Measurements from ENCODE around the gene GRIN2A. TPM values are rescaled to one million over a fixed set of nuclear protein-coding genes. Genes with fewer than 3 reads are reported as not detected.

Gene GRIN2A
- total and polyA plus RNA-seq, 2 of the 13 experiments (the other 11 are each of a cell fraction or from before 2014, with no cell fraction given), result not detected

- TF ChIP-seq ZNF460 (CRISPR knock-in tag; IDR thresholded peaks at IDR 0.05; ENCODE audit: borderline replicate concordance) (no peak), ZNF883 (CRISPR knock-in tag; IDR thresholded peaks at IDR 0.05; ENCODE audit: not compliant biosample characterization) (peak; percentile 58), ZNF589 (CRISPR knock-in tag; conservative IDR thresholded peaks at IDR 0.05) (no peak), SAFB2 (CRISPR knock-in tag; IDR thresholded peaks at IDR 0.05; ENCODE audit: borderline replicate concordance, low read depth) (0 out of 2 replicates have a peak, but pooled peaks have one; percentile 77), ZNF772 (CRISPR knock-in tag; IDR thresholded peaks at IDR 0.05) (0 out of 2 replicates have a peak, but pooled peaks have one; percentile 44), HIC2 (CRISPR knock-in tag; IDR thresholded peaks at IDR 0.05; ENCODE audit: low read depth) (0 out of 2 replicates have a peak, but pooled peaks have one; percentile 32), ZNF230 (CRISPR knock-in tag; IDR thresholded peaks at IDR 0.05) (0 out of 2 replicates have a peak, but pooled peaks have one; percentile 59), NFE2L1 (CRISPR knock-in tag; IDR thresholded peaks at IDR 0.05; ENCODE audit: borderline replicate concordance) (peak; percentile 27; the same call in 1 of the 2 replicates), KLF16 (CRISPR knock-in tag; IDR thresholded peaks at IDR 0.05) (0 out of 4 replicates have a peak, but pooled peaks have one; percentile 21 to 33), NPAS2 (CRISPR knock-in tag; IDR thresholded peaks at IDR 0.05; ENCODE audit: borderline replicate concordance) (no peak), SPEN (CRISPR knock-in tag; IDR thresholded peaks at IDR 0.05; ENCODE audit: low read depth) (peak; percentile 65; the same call in 1 of the 2 replicates), IRF2 (CRISPR knock-in tag; IDR thresholded peaks at IDR 0.05) (peak; percentile 41; the same call in 1 of the 2 replicates), HOXA5 (CRISPR knock-in tag; IDR thresholded peaks at IDR 0.05) (no peak), AKAP8 (CRISPR knock-in tag; IDR thresholded peaks at IDR 0.05) (peak; percentile 81; the same call in 1 of the 2 replicates), KDM2A (CRISPR knock-in tag; IDR thresholded peaks at IDR 0.05; ENCODE audit: borderline replicate concordance, low read depth) (peak; percentile 92), MXD1 (CRISPR knock-in tag; IDR thresholded peaks at IDR 0.05) (peak; percentile 28; the same call in 1 of the 2 replicates), ZNF451 (CRISPR knock-in tag; IDR thresholded peaks at IDR 0.05) (0 out of 2 replicates have a peak, but pooled peaks have one; percentile 75), FIP1L1 (IDR thresholded peaks at IDR 0.05; ENCODE audit: borderline replicate concordance, insufficient read depth, low read depth, low read length) (no peak)
Observed at GRCh38 chr16:10181196-10182162, 749 bp downstream of the GRIN2A start (continued).

Measured in HepG2 (cell line).